NB4 (cell line): Measurements from ENCODE around the gene RAB11B.
A peak's percentile ranks its signal among the peaks of the same experiment; 100 is the strongest.

Experiments used
- DNase-seq: peaks from one replicate; pipeline ENCODE4 v3.0.0; 2010; ENCODE audit warnings: low read depth
- H3K4me3 ChIP-seq: one replicate; pipeline ENCODE4 v1.5.1; 2011; ENCODE audit warnings: mild to moderate bottlenecking, low read depth, low read length, moderate library complexity
- MYC ChIP-seq: IDR thresholded peaks from 2 replicates; pipeline ENCODE4 v1.6.1; 2011; ENCODE audit warnings: low read depth, low read length
- POLR2A ChIP-seq: IDR thresholded peaks from 2 replicates; pipeline ENCODE4 v1.6.1; 2011; ENCODE audit warnings: mild to moderate bottlenecking; ENCODE audit not compliant: insufficient read length; ENCODE audit errors: extremely low read depth
- TF ChIP-seq, protein P1 (sequence below): IDR thresholded peaks from one replicate; pipeline ENCODE4 v1.5.1; 2012; ENCODE audit warnings: low read depth, low read length
- TF ChIP-seq, protein P2 (sequence below): IDR thresholded peaks from 2 replicates; pipeline ENCODE4 v1.6.1; 2011; ENCODE audit warnings: low read depth, low read length

RAB11B gene

DNA sequence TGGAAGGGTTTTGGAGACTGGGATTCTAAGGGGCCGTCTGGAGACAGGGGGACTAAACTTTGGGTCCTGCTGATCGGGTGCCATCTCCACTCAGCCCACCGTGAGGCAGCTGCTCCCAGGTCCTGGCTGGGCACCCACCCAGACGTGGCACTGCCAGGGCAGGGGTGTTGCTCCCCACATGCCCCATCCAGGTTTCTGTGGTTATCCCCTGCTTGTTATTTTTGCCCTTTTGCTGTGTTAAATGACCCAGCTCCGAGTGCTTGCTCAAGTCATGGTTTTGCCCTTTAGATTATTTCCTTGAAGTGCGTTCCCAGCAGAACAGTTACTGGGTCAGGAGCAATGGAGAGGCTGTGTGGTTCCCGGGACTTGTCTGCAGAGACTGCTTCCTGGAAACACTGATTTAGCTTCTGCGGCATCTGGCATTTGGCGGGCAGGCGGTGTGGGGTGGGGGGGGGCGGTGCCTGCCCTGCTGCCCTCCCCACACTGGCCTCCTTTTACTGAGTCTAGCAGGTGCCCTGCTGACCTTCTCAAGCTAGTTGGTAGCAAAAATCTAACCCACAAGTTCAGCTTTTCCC, 1.9 kb downstream of the RAB11B start:
- no peak for DNase-seq
- no peak overlapping the region for H3K4me3 ChIP-seq
- TF ChIP-seq, protein P1, sequence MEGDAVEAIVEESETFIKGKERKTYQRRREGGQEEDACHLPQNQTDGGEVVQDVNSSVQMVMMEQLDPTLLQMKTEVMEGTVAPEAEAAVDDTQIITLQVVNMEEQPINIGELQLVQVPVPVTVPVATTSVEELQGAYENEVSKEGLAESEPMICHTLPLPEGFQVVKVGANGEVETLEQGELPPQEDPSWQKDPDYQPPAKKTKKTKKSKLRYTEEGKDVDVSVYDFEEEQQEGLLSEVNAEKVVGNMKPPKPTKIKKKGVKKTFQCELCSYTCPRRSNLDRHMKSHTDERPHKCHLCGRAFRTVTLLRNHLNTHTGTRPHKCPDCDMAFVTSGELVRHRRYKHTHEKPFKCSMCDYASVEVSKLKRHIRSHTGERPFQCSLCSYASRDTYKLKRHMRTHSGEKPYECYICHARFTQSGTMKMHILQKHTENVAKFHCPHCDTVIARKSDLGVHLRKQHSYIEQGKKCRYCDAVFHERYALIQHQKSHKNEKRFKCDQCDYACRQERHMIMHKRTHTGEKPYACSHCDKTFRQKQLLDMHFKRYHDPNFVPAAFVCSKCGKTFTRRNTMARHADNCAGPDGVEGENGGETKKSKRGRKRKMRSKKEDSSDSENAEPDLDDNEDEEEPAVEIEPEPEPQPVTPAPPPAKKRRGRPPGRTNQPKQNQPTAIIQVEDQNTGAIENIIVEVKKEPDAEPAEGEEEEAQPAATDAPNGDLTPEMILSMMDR, result no peak
- TF ChIP-seq, protein P2, sequence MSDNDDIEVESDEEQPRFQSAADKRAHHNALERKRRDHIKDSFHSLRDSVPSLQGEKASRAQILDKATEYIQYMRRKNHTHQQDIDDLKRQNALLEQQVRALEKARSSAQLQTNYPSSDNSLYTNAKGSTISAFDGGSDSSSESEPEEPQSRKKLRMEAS, result no peak
- no peak for TF ChIP-seq POLR2A
- no peak for TF ChIP-seq MYC

DNA sequence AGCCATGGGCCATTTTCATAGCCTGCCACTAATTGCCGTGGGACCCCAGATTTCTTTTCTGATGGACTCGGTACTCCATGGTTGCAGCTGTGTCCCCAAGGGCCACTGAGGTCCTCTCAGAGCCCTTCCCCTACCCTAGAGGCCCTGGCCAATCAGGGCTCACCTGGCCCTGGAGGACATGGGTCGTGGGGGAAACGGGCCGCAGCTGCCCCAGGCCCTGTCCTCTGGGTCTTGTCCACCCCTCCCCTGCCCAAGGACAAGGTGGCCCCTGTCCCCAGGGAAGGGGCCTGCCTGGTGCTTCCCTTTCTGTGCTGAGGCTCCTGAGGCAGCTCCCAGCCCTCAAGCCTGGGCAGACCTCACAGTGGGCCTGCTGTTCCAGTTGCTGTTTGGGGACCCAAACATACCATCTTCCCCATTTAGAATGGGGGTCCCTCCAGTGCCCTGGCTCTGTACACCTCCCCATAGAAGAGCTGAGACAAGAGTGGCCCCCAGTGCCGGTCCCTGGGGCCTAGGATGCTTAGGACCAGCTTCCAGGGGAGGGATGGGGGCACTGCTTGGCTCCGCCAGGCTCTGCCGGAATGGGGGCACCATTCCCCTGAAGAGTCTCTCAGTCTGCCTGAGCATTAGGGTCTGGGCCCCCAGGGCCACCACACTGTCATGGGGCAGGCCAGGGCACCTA, 3.2 kb downstream of the RAB11B start:
- TF ChIP-seq MYC, result no peak
- no peak for TF ChIP-seq POLR2A
- TF ChIP-seq, protein P1, result no peak
- TF ChIP-seq, protein P2, result no peak
- no peak overlapping the region for H3K4me3 ChIP-seq

DNA sequence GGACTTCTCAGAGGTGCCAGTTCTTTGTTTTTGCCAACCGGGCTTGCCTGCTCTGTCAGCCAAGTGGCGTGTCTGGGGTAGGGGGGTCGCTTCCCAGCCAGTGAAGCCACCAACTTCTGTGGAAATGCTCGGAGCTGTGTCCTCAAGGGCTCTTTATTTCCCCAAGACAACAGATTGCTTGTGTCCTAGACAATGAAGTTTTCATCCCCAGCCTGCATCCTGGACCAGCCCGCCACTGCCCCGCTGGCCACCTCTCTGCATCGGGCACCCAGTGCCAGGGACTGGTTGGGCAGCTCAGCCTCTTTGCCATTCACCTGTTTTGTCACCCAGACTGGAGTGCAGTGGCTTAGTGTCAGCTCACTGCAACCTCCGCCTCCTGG, 3.7 kb downstream of the RAB11B start:
- DNase-seq, result peak; percentile 12
- H3K4me3 ChIP-seq, result no peak overlapping the region
- TF ChIP-seq MYC, result no peak
- TF ChIP-seq POLR2A, result no peak
- TF ChIP-seq, protein P2, result no peak
- TF ChIP-seq, protein P1, result no peak

More for the DNA sequence above, 3.2 kb downstream of the RAB11B start:
- DNase-seq, result peak; percentile 25

DNA sequence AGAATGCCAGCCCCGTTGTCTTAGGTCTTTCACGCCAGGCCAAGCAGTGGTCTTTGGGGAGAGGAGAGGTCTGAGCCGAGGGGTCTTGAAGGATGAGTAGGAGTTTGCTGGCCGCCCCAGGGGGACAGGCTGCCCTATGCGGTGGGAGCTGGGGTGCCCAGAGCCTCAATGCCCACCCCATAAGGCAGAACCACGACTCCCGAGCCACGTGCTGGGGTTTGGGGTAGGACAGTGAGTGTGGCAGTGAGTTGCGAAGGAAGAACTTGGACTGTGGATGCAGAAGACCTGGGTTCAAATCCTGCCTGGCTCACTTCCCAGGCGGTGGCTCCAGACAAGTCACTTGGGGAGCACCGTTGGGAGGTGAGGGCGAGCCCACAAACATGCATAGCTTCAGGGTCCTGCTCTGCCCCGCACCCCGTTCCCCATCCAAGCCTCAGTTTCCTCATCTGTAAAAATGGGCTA, 5.5 kb downstream of the RAB11B start:
- DNase-seq, result peak; percentile 34
- TF ChIP-seq MYC, result no peak
- TF ChIP-seq, protein P2, result no peak
- TF ChIP-seq, protein P1, result no peak
- TF ChIP-seq POLR2A, result no peak
- H3K4me3 ChIP-seq, result no peak overlapping the region

DNA sequence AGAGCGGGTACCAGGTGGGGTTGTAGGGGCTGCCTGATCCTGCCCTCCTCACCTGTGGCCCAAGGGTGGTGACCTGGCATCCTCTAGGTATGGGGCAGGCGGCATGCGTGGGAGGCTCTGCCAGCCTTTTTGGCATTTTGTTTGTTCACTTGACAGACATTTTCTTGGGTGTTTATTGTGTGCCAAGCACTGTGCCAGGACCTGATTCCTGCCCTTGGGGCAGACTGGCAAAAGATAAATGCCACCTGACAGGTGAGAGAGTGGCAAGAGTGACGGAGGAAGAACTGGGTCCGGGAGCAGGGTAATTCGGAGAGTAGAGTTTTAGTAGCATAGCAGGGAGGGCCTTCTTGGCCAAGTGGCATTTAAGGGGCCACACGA, 6.0 kb downstream of the RAB11B start:
- DNase-seq, result no peak
- H3K4me3 ChIP-seq, result no peak overlapping the region
- TF ChIP-seq POLR2A (no peak), MYC (no peak)
- TF ChIP-seq, protein P2, result no peak
- TF ChIP-seq, protein P1, result no peak
